ENCODE results near the gene DCPS. TPM values are rescaled to one million over a fixed set of nuclear protein-coding genes. Genes with fewer than 3 reads are reported as not detected.

DCPS gene
- total RNA-seq, 1 experiment from 2014 or later = 17.6 TPM

DNA sequence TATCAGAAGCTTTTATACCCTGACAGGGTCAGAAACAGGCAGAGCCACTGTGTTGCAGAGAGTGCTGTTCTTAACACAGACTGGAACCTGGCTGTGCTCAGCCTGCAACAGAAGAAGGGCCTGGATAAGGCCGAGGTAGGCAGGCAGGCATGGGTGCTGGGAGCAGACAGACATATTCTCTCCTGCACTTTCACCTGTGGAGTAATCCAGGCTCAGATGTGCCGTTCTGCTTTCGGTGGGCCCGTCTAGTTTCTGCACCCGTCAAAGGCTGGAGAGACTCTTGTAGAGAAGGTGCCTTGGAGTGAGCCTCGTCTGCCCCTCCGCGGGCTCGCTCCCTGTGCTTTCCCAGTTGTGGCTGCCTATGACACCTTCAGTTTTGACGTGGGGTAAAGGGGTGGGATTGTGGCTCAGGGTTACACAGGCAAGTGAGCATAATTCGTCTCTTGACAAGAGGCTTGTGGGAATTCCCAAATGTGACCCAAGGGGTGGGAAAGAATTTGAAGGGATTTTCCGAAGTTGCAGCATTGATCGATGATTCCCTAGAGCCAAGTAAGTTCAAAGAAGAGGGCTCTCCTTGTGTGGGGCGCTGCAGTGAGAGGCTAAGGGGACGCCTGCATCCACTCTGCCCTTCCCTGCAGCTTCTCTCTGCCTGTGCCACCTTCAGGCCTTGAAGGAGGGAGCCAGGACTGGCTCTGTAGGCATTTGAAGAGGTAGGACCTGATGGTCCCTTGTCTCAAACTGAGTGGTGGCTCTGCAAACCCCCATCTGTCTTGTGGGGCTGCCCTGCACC, 35.4 kb downstream of the DCPS start:
- no peaks in the 10 kb centered on the region for H3K36me3 ChIP-seq (ENCODE audit: insufficient read depth, low read length)

DNA sequence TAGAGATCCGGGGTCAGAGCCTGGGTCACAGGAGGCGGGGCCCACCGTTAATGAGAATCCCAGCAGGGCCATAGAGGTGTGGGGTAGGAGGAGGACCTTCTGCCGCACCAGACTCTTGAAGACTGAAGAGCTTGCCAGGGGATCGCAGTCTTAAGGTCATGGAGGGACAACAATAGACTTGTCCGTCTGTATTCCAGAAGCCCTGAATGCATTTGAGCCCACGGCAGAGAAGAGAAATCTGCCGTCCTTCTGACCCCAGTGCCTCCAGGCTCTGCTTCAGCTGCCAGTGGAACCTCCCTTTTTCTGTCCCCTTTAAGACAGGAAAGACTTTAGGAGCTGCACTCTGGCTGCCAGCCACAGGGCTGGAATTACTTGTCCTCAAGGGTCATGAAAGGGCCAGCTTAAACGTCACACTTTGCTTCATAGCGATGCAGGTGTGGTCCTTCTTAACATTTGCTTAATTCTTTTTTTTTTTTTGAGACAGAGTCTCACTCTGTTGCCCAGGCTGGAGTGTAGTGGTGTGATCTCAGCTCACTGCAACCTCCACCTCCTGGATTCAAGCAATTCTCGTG, 36.1 kb downstream of the DCPS start:
- H3K4me3 ChIP-seq (ENCODE audit: low read length) = no peak overlapping the region
- no peak for DNase-seq

More for the DNA sequence above, 35.4 kb downstream of the DCPS start:
- Histone ChIP-seq H3K9me2 (replicated peaks; ENCODE audit: insufficient read depth, low read length) (no peaks in the 10 kb centered on the region), H3K4me2 (ENCODE audit: low read depth, low read length, poor library complexity, severe bottlenecking) (no peak overlapping the region), H3K27ac (ENCODE audit: low read length) (no peak overlapping the region), H3K79me2 (ENCODE audit: low read length) (no peaks in the 10 kb centered on the region), H2AFZ (ENCODE audit: low read length) (no peak overlapping the region), H3K4me3 (ENCODE audit: low read length) (no peak overlapping the region), H3K9me3 (ENCODE audit: low read length) (no peaks in the 10 kb centered on the region), H4K20me1 (ENCODE audit: insufficient read depth, low read depth, low read length) (no peaks in the 10 kb centered on the region), H3K27me3 (ENCODE audit: low read length) (no peaks in the 10 kb centered on the region), H3K9ac (ENCODE audit: low read length) (no peak overlapping the region), H3K4me1 (ENCODE audit: low read length) (no peaks in the 10 kb centered on the region)
- no peak for DNase-seq

DNA sequence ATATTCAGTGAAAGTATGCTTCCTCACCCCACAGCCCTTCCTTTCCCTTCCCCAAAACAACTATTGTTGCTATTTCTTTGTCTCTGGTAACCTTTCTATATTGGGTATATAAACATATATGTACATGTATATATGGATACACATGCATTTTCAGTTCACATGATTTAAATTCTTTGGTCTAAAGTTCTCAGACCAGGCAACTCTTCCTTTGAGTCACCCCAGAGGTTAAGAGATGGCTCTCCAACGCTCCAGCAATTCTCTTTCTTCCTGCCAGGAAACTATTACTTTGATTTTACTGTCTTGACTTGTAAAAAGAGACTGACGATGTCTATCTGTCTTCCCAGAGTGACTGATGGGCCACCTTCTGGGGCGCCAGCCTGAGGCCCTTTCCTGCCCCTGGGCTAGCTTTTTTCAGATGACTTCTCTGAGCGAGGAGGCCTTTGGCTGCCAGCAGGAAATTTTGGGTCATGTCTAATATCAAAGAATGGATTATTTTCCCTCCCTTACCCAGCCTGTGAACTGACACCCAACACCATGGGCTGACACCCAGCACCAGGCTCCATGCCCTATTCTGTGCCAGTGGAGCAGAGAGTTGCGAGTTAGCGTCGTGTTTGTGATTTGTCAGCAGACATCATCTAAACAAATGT, 37.2 kb downstream of the DCPS start:
- H3K9me3 ChIP-seq (ENCODE audit: low read length) = no peaks in the 10 kb centered on the region
- no peak for DNase-seq
- H3K4me3 ChIP-seq (ENCODE audit: low read length) = no peak overlapping the region
- H3K9ac ChIP-seq (ENCODE audit: low read length) = no peak overlapping the region
- no peaks in the 10 kb centered on the region for H3K36me3 ChIP-seq (ENCODE audit: insufficient read depth, low read length)
- H3K4me1 ChIP-seq (ENCODE audit: low read length) = peaks cover 1% of the 10 kb centered on the region; the same call in 1 of the 2 replicates
- H3K79me2 ChIP-seq (ENCODE audit: low read length) = no peaks in the 10 kb centered on the region
- no peaks in the 10 kb centered on the region for H3K27me3 ChIP-seq (ENCODE audit: low read length)
- no peak overlapping the region for H2AFZ ChIP-seq (ENCODE audit: low read length)
- no peaks in the 10 kb centered on the region for H3K9me2 ChIP-seq (replicated peaks; ENCODE audit: insufficient read depth, low read length)
- H4K20me1 ChIP-seq (ENCODE audit: insufficient read depth, low read depth, low read length) = no peaks in the 10 kb centered on the region
- H3K4me2 ChIP-seq (ENCODE audit: low read depth, low read length, poor library complexity, severe bottlenecking) = no peak overlapping the region
- no peak overlapping the region for H3K27ac ChIP-seq (ENCODE audit: low read length)

More for the DNA sequence above, 36.1 kb downstream of the DCPS start:
- Histone ChIP-seq H2AFZ (ENCODE audit: low read length) (no peak overlapping the region), H3K36me3 (ENCODE audit: insufficient read depth, low read length) (no peaks in the 10 kb centered on the region), H3K9me3 (ENCODE audit: low read length) (no peaks in the 10 kb centered on the region), H3K27me3 (ENCODE audit: low read length) (no peaks in the 10 kb centered on the region), H3K9me2 (replicated peaks; ENCODE audit: insufficient read depth, low read length) (no peaks in the 10 kb centered on the region), H3K79me2 (ENCODE audit: low read length) (no peaks in the 10 kb centered on the region), H3K27ac (ENCODE audit: low read length) (no peak overlapping the region), H3K9ac (ENCODE audit: low read length) (no peak overlapping the region), H3K4me1 (ENCODE audit: low read length) (no peaks in the 10 kb centered on the region), H3K4me2 (ENCODE audit: low read depth, low read length, poor library complexity, severe bottlenecking) (no peak overlapping the region), H4K20me1 (ENCODE audit: insufficient read depth, low read depth, low read length) (no peaks in the 10 kb centered on the region)

DNA sequence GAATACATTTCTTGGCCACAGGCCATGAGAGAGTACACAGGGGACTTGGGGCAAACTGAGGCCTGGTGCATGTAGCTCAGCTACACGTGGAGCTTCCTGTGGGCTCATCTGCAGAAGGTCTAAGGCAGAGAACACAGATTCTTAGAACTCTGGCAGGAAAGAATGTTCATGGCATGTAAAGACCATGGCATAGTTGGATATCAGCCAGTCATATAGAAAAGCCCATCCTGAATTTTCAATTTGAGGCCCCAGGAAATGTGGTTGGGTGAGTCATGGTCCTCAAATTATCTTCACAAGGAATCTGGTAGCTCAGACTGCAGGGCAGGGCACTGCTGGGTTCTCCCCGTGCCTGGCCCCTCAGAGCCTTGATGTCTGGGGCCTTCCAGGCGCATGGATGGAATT, 37.9 kb downstream of the DCPS start:
- peaks cover 8% of the 10 kb centered on the region; the same call in 1 of the 2 replicates for H3K4me1 ChIP-seq (ENCODE audit: low read length)
- no peak for DNase-seq
- no peak overlapping the region for H3K27ac ChIP-seq (ENCODE audit: low read length)
- H3K4me2 ChIP-seq (ENCODE audit: low read depth, low read length, poor library complexity, severe bottlenecking) = no peak overlapping the region
- no peak overlapping the region for H3K4me3 ChIP-seq (ENCODE audit: low read length)
- H3K9me2 ChIP-seq (replicated peaks; ENCODE audit: insufficient read depth, low read length) = no peaks in the 10 kb centered on the region
- H3K36me3 ChIP-seq (ENCODE audit: insufficient read depth, low read length) = no peaks in the 10 kb centered on the region
- no peaks in the 10 kb centered on the region for H3K79me2 ChIP-seq (ENCODE audit: low read length)
- H3K27me3 ChIP-seq (ENCODE audit: low read length) = no peaks in the 10 kb centered on the region
- no peak overlapping the region for H3K9ac ChIP-seq (ENCODE audit: low read length)
- H3K9me3 ChIP-seq (ENCODE audit: low read length) = no peaks in the 10 kb centered on the region
- no peak overlapping the region for H2AFZ ChIP-seq (ENCODE audit: low read length)
- no peaks in the 10 kb centered on the region for H4K20me1 ChIP-seq (ENCODE audit: insufficient read depth, low read depth, low read length)

DNA sequence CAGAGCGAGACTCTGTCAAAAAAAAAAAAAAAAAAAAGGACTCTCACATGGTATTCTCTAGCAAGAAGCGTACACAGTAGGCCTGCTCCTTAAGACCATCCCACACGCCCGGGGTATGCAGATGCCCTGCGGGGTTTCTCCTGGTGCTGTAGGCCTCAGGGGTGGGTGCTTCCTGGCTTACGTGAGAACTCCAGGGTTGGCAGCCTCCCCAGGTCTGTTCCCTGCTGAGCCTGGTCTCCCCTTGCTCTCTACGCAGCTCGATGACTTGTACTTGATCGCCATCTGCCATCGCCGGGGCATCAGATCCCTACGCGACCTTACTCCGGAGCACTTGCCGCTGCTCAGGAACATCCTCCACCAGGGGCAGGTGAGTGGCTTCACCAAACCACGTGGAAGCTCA, 39.2 kb downstream of the DCPS start:
- Histone ChIP-seq H3K4me3 (ENCODE audit: low read length) (no peak overlapping the region), H3K79me2 (ENCODE audit: low read length) (no peaks in the 10 kb centered on the region), H2AFZ (ENCODE audit: low read length) (no peak overlapping the region), H3K4me2 (ENCODE audit: low read depth, low read length, poor library complexity, severe bottlenecking) (no peak overlapping the region), H3K9ac (ENCODE audit: low read length) (no peak overlapping the region), H3K27me3 (ENCODE audit: low read length) (no peaks in the 10 kb centered on the region), H3K9me2 (replicated peaks; ENCODE audit: insufficient read depth, low read length) (no peaks in the 10 kb centered on the region), H3K4me1 (ENCODE audit: low read length) (peaks cover 10% of the 10 kb centered on the region; the same call in 1 of the 2 replicates), H4K20me1 (ENCODE audit: insufficient read depth, low read depth, low read length) (no peaks in the 10 kb centered on the region), H3K9me3 (ENCODE audit: low read length) (no peaks in the 10 kb centered on the region), H3K27ac (ENCODE audit: low read length) (no peak overlapping the region), H3K36me3 (ENCODE audit: insufficient read depth, low read length) (no peaks in the 10 kb centered on the region)
- DNase-seq = no peak

DNA sequence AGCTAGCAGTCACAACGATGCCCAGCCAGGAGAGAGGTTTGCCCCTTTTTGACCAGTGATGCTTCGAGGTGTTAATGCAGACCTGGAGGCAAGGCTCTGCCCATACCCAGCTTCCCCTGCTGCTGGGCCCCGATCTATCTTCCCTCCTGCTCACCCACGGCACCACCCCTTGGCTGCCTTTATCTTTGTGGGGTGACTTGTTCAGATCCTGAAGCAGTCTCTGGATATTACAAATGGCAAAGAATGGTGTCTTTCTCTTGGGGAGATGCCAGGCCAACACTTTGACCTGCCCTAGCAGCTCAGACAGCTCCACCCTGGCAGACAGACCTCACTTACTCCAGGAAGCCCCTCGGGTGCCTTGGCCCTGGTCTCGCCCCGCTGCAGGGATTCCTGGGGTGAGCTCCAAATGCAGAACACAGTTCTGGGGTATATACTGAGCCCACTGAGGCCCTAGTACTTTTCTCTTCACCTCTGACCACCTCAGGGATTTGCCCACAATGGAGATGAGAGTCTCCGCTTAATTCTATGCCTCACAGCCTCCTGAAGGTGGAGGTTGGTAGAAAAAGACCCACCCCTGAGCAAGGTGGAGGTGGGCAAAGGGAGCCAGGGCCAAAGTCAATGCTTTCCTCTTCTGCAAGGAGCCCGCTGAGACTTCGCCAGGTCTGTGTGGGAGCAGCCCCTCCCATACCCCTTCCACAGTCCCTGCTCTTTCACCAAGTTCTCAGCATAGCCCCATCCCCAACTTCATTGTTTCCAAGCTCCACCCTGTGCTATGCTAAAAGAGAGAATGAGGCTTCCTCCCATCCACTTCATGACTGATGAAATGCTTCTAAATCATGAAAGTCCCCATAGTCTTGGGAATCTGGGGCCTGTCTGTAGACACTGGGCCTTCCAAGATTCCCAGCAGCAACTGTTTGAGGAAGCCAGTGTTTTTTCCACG, 40.6 kb downstream of the DCPS start:
- no peak for DNase-seq
- Histone ChIP-seq H3K27ac (ENCODE audit: low read length) (no peak overlapping the region), H3K79me2 (ENCODE audit: low read length) (no peaks in the 10 kb centered on the region), H3K9me3 (ENCODE audit: low read length) (no peaks in the 10 kb centered on the region), H3K9me2 (replicated peaks; ENCODE audit: insufficient read depth, low read length) (no peaks in the 10 kb centered on the region), H3K4me1 (ENCODE audit: low read length) (peaks cover 12% of the 10 kb centered on the region; the same call in 1 of the 2 replicates), H4K20me1 (ENCODE audit: insufficient read depth, low read depth, low read length) (no peaks in the 10 kb centered on the region), H2AFZ (ENCODE audit: low read length) (no peak overlapping the region), H3K36me3 (ENCODE audit: insufficient read depth, low read length) (no peaks in the 10 kb centered on the region), H3K27me3 (ENCODE audit: low read length) (no peaks in the 10 kb centered on the region), H3K9ac (ENCODE audit: low read length) (no peak overlapping the region), H3K4me3 (ENCODE audit: low read length) (no peak overlapping the region), H3K4me2 (ENCODE audit: low read depth, low read length, poor library complexity, severe bottlenecking) (no peak overlapping the region)

DNA sequence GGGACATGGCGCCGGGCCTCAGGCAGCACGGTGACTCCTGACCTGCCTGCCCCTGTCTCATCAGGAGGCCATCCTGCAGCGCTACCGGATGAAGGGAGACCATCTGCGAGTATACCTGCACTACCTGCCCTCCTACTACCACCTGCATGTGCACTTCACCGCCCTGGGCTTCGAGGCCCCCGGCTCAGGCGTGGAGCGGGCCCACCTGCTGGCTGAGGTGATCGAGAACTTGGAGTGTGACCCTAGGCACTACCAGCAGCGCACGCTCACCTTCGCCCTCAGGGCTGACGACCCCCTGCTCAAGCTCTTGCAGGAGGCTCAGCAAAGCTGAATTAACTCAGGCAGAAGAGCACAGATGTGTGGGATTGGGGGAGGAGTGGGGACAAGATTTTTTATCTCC, 41.4 kb downstream of the DCPS start:
- no peaks in the 10 kb centered on the region for H3K36me3 ChIP-seq (ENCODE audit: insufficient read depth, low read length)
- no peak overlapping the region for H3K9ac ChIP-seq (ENCODE audit: low read length)

More for the DNA sequence above, 41.4 kb downstream of the DCPS start:
- H3K27me3 ChIP-seq (ENCODE audit: low read length) = no peaks in the 10 kb centered on the region
- no peaks in the 10 kb centered on the region for H3K79me2 ChIP-seq (ENCODE audit: low read length)
- H4K20me1 ChIP-seq (ENCODE audit: insufficient read depth, low read depth, low read length) = no peaks in the 10 kb centered on the region
- H3K4me3 ChIP-seq (ENCODE audit: low read length) = no peak overlapping the region
- H3K9me3 ChIP-seq (ENCODE audit: low read length) = no peaks in the 10 kb centered on the region
- H2AFZ ChIP-seq (ENCODE audit: low read length) = no peak overlapping the region
- peaks cover 12% of the 10 kb centered on the region; the same call in 1 of the 2 replicates for H3K4me1 ChIP-seq (ENCODE audit: low read length)
- no peak for DNase-seq
- no peak overlapping the region for H3K27ac ChIP-seq (ENCODE audit: low read length)
- no peaks in the 10 kb centered on the region for H3K9me2 ChIP-seq (replicated peaks; ENCODE audit: insufficient read depth, low read length)
- H3K4me2 ChIP-seq (ENCODE audit: low read depth, low read length, poor library complexity, severe bottlenecking) = no peak overlapping the region

Measured in Karpas-422 (cell line).